ENCODE measurements around the gene OLFM2. TPM values are rescaled to one million over a fixed set of nuclear protein-coding genes. Genes with fewer than 3 reads are reported as not detected.

Gene OLFM2
- total and polyA plus RNA-seq, 2 experiments from 2014 or later = 58.1 to 117 TPM

- H3K27me3 Mint-ChIP-seq (ENCODE audit: insufficient read depth, low read depth, poor library complexity) = peaks cover 16% of the 10 kb centered on the region
- Histone ChIP-seq H4K20me1 (replicated peaks; ENCODE audit: insufficient read depth) (peaks cover 9% of the 10 kb centered on the region; the same call in 1 of the 2 replicates), H3K79me2 (replicated peaks; ENCODE audit: insufficient read depth) (no peaks in the 10 kb centered on the region; the same call in 1 of the 2 replicates), H3K4me1 (ENCODE audit: insufficient read depth) (peaks cover 11% of the 10 kb centered on the region; the same call in 1 of the 2 replicates), H3K36me3 (ENCODE audit: insufficient read depth) (no peaks in the 10 kb centered on the region), H3F3A (replicated peaks; ENCODE audit: low read depth) (0 out of 2 replicates have a peak, but pooled peaks cover 6% of the 10 kb centered on the region), H2AFZ (no peak overlapping the region), H3K4me2 (no peak overlapping the region), H3K27me3 (ENCODE audit: insufficient read depth) (no peaks in the 10 kb centered on the region), H3K9me2 (ENCODE audit: insufficient read depth) (no peaks in the 10 kb centered on the region), H3K4me3 (no peak overlapping the region), H3K27ac (ENCODE audit: low read depth) (no peak overlapping the region)
- TF ChIP-seq STAT1 (IDR thresholded peaks at IDR 0.05; ENCODE audit: unreplicated experiment) (no peak), CTCF (conservative IDR thresholded peaks at IDR 0.05; ENCODE audit: low read depth in 2 of 2) (no peak), ZNF114 (CRISPR knock-in tag; IDR thresholded peaks at IDR 0.05) (no peak), JUNB (IDR thresholded peaks at IDR 0.05; ENCODE audit: unreplicated experiment) (no peak), EZH2 (IDR thresholded peaks at IDR 0.05; ENCODE audit: low read depth, unreplicated experiment) (no peak), ETS1 (IDR thresholded peaks at IDR 0.05) (no peak), CREB1 (CRISPR knock-in tag; IDR thresholded peaks at IDR 0.05; ENCODE audit: low read depth) (no peak), ZNF331 (CRISPR knock-in tag; IDR thresholded peaks at IDR 0.05; ENCODE audit: low read depth) (no peak), REST (IDR thresholded peaks at IDR 0.05; ENCODE audit: unreplicated experiment) (no peak), EZH2phosphoT487 (IDR thresholded peaks at IDR 0.05; ENCODE audit: unreplicated experiment) (no peak), POLR2AphosphoS5 (IDR thresholded peaks at IDR 0.05; ENCODE audit: low read depth) (no peak), NANOG (IDR thresholded peaks at IDR 0.05; ENCODE audit: borderline replicate concordance) (no peak), ZNF462 (CRISPR knock-in tag; IDR thresholded peaks at IDR 0.05) (no peak)
- no peak overlapping the region for H3K4me3 Mint-ChIP-seq
- no peak overlapping the region for H3K27ac Mint-ChIP-seq
- DNase-seq (ENCODE audit: low spot score) = no peak
- H3K9me3 Mint-ChIP-seq = no peaks in the 10 kb centered on the region
- H3K4me1 Mint-ChIP-seq = peaks cover 5% of the 10 kb centered on the region; the same call in 2 of the 3 replicates
- H3K36me3 Mint-ChIP-seq (ENCODE audit: low read depth) = peaks cover 13% of the 10 kb centered on the region; the same call in 1 of the 3 replicates
- ATAC-seq = no peak
Observed at GRCh38 chr19:9862938-9863337, 73.4 kb downstream of the OLFM2 start.
